H9 (cell line): ENCODE measurements around the gene TPRX2. TPM values are rescaled to one million over a fixed set of nuclear protein-coding genes. Genes with fewer than 3 reads are reported as not detected.

Source experiments
- DNase-seq: peaks from one replicate; pipeline ENCODE4 v3.0.0-alpha.2; 2017
- H2AFZ ChIP-seq: one replicate; pipeline ENCODE4 v1.6.1; 2013; ENCODE audit warnings: mild to moderate bottlenecking, low read length, control low read depth, moderate library complexity
- H2AK5ac ChIP-seq: 2 replicates; pipeline ENCODE4 v1.6.1; 2013; ENCODE audit warnings: low read length, control low read depth, mixed read lengths; ENCODE audit not compliant: insufficient read length
- H2BK120ac ChIP-seq: one replicate; pipeline ENCODE4 v1.6.1; 2013; ENCODE audit warnings: low read depth, mild to moderate bottlenecking, low read length, control low read depth, inconsistent platforms; ENCODE audit not compliant: poor library complexity, severe bottlenecking
- H2BK12ac ChIP-seq: 2 replicates; pipeline ENCODE4 v1.6.1; 2013; ENCODE audit warnings: low read length, control low read depth, mixed read lengths, low read depth; ENCODE audit not compliant: insufficient read length
- H2BK15ac ChIP-seq: 2 replicates; pipeline ENCODE4 v1.6.1; 2013; ENCODE audit warnings: low read depth, low read length, control low read depth
- H2BK20ac ChIP-seq: one replicate; pipeline ENCODE4 v1.6.1; 2013; ENCODE audit warnings: low read depth, mild to moderate bottlenecking, low read length, control low read depth, inconsistent platforms; ENCODE audit not compliant: poor library complexity, severe bottlenecking
- H2BK5ac ChIP-seq: 2 replicates; pipeline ENCODE4 v1.6.1; 2013; ENCODE audit warnings: low read length, control low read depth, mixed read lengths; ENCODE audit not compliant: insufficient read length
- H3K14ac ChIP-seq: 2 replicates; pipeline ENCODE4 v1.6.1; 2013; ENCODE audit warnings: low read length, control low read depth; ENCODE audit not compliant: insufficient read depth
- H3K18ac ChIP-seq: 2 replicates; pipeline ENCODE4 v1.6.1; 2013; ENCODE audit warnings: low read depth, mild to moderate bottlenecking, mixed read lengths, low read length, control low read depth; ENCODE audit not compliant: insufficient read length
- H3K23ac ChIP-seq: 2 replicates; pipeline ENCODE4 v1.6.1; 2013; ENCODE audit warnings: low read length, control low read depth, mixed read lengths, low read depth; ENCODE audit not compliant: insufficient read length
- H3K23me2 ChIP-seq: 2 replicates; pipeline ENCODE4 v1.6.1; 2013; ENCODE audit warnings: low read depth, mild to moderate bottlenecking, mixed read lengths, low read length, control low read depth; ENCODE audit not compliant: insufficient read length, poor library complexity, severe bottlenecking
- H3K27ac ChIP-seq: 2 replicates; pipeline ENCODE4 v1.5.1; 2013; ENCODE audit warnings: low read length, control low read depth, mixed read lengths, low read depth; ENCODE audit not compliant: insufficient read length
- H3K27me3 ChIP-seq: 2 replicates; pipeline ENCODE4 v1.6.1; 2013; ENCODE audit warnings: low read length, control low read depth, inconsistent platforms; ENCODE audit not compliant: insufficient read depth
- H3K4ac ChIP-seq: 2 replicates; pipeline ENCODE4 v1.6.1; 2013; ENCODE audit warnings: low read depth, mild to moderate bottlenecking, control low read depth, inconsistent platforms, low read length, moderate library complexity
- H3K4me1 ChIP-seq: 2 replicates; pipeline ENCODE4 v1.6.1; 2013; ENCODE audit warnings: low read length, control low read depth, inconsistent platforms; ENCODE audit not compliant: insufficient read depth
- H3K4me2 ChIP-seq: 2 replicates; pipeline ENCODE4 v1.6.1; 2013; ENCODE audit warnings: low read length, control low read depth, mixed read lengths; ENCODE audit not compliant: insufficient read length, insufficient read depth
- H3K56ac ChIP-seq: 2 replicates; pipeline ENCODE4 v1.6.1; 2013; ENCODE audit warnings: low read depth, mild to moderate bottlenecking, mixed read lengths, low read length, control low read depth; ENCODE audit not compliant: insufficient read length
- H3K79me1 ChIP-seq: 2 replicates; pipeline ENCODE4 v1.6.1; 2013; ENCODE audit warnings: low read depth, mild to moderate bottlenecking, moderate library complexity, low read length, control low read depth, inconsistent platforms; ENCODE audit not compliant: insufficient read depth, poor library complexity, severe bottlenecking
- H3K79me2 ChIP-seq: 2 replicates; pipeline ENCODE4 v1.6.1; 2013; ENCODE audit warnings: low read length, control low read depth, inconsistent platforms; ENCODE audit not compliant: insufficient read depth
- H3K9ac ChIP-seq: 2 replicates; pipeline ENCODE4 v1.6.1; 2013; ENCODE audit warnings: low read length, control low read depth, mixed read lengths; ENCODE audit not compliant: insufficient read length; ENCODE audit errors: extremely low read depth
- H3K9me3 ChIP-seq: one replicate; pipeline ENCODE4 v1.6.1; 2013; ENCODE audit warnings: low read depth, low read length, inconsistent platforms; ENCODE audit not compliant: control insufficient read depth
- H3T11ph ChIP-seq: one replicate; pipeline ENCODE4 v1.6.1; 2013; ENCODE audit warnings: mild to moderate bottlenecking, low read length, control low read depth, inconsistent platforms
- H4K20me1 ChIP-seq: one replicate; pipeline ENCODE4 v1.6.1; 2013; ENCODE audit not compliant: control insufficient read depth, insufficient read length, insufficient read depth
- H4K5ac ChIP-seq: 2 replicates; pipeline ENCODE4 v1.6.1; 2013; ENCODE audit warnings: low read depth, mild to moderate bottlenecking, mixed read lengths, low read length, control low read depth; ENCODE audit not compliant: insufficient read length
- H4K8ac ChIP-seq: replicated peaks from 2 replicates; pipeline ENCODE4 v1.6.1; 2013; ENCODE audit warnings: low read length, control low read depth, mixed read lengths, low read depth; ENCODE audit not compliant: insufficient read length
- H4K91ac ChIP-seq: 2 replicates; pipeline ENCODE4 v1.6.1; 2013; ENCODE audit warnings: low read depth, mild to moderate bottlenecking, moderate library complexity, mixed read lengths, low read length, control low read depth; ENCODE audit not compliant: insufficient read length
- H3K27ac Mint-ChIP-seq, 3 experiments: 2 replicates in 2 of 3; 3 replicates in 1 of 3; pipeline ENCODE4 v1.8.0; 2020 to 2021; ENCODE audit warnings: mixed read lengths in 3 of 3, mild to moderate bottlenecking in 1 of 3, moderate library complexity in 1 of 3
- H3K27me3 Mint-ChIP-seq: 2 replicates; pipeline ENCODE4 v1.8.0; 2021; ENCODE audit warnings: low read depth, mild to moderate bottlenecking, moderate library complexity, mixed read lengths
- H3K36me3 Mint-ChIP-seq, 3 experiments: 2 replicates in 2 of 3; 3 replicates in 1 of 3; pipeline ENCODE4 v1.8.0; 2020 to 2021; ENCODE audit warnings: low read depth in 3 of 3, mixed read lengths in 3 of 3; ENCODE audit not compliant: insufficient read depth in 1 of 3
- H3K4me1 Mint-ChIP-seq, 2 experiments: 2 replicates each; pipeline ENCODE4 v1.8.0; 2020; ENCODE audit warnings: mixed read lengths in 2 of 2
- H3K4me3 Mint-ChIP-seq, 2 experiments: 2 replicates in 1 of 2; 3 replicates in 1 of 2; pipeline ENCODE4 v1.8.0; 2020 to 2021; ENCODE audit warnings: mild to moderate bottlenecking in 2 of 2, mixed read lengths in 2 of 2, moderate library complexity in 1 of 2
- H3K9me3 Mint-ChIP-seq, 2 experiments: 2 replicates in 1 of 2; 3 replicates in 1 of 2; pipeline ENCODE4 v1.8.0; 2020; ENCODE audit warnings: mild to moderate bottlenecking in 2 of 2, mixed read lengths in 2 of 2, moderate library complexity in 1 of 2
- CTCF ChIP-seq: fragments of 200-600 bp; sonication (generic); conservative IDR thresholded peaks from 3 replicates; pipeline ENCODE4 v1.8.0; 2021; ENCODE audit warnings: antibody characterized with exemption, mild to moderate bottlenecking
- WGBS: extraction: QIAGEN DNeasy Blood & Tissue Kit; methylation state at CpG from one replicate; pipeline ENCODE4 v1.1.7; 2013; ENCODE audit warnings: missing lambda C conversion rate, low lambda C conversion rate, mixed read lengths; ENCODE audit not compliant: insufficient read length; ENCODE audit errors: extremely low coverage; 5-methylcytosine and 5-hydroxymethylcytosine counted together
- total RNA-seq: library from RNA; stranded (reverse); gene quantifications from 2 replicates; pipeline ENCODE4 v1.2.1, GENCODE V29; 2021

The TPRX2 gene
- total RNA-seq, 1 experiment from 2014 or later = not detected

DNA sequence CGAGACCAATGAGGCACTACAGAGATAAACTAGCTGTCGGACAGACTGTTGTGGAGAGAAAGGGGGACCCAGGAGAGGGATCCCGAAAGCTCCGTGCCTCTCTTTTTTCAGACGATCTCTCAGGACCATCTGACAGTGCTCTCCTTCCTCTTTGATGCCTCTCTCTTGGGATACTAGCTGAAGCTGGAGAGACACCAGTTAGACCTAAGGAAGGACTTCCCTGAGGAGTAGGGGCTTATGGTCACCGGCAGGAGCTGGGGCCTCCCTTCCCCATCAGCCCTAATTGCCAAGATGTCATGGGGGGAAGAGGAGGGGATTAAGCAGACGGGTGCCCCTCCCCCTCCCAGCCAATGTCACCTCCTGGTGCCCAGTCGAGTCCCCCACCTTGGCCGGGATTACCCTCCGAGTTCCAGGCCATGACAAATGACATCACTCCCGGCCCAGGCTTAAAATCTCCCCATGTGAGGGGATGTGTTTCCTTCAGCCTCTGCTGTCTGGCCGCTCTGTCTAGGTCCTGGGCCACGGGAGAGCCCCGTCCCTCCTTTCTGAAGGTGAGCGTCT, 37.5 kb upstream of the TPRX2 start, which contains the start of gene CRX:
Gene CRX (plus strand): TSS at position 478 of the 561 bp plus-strand sequence. CDS start 12,507 bp downstream, outside the sequence.
- WGBS = no CpG with 5 or more reads among the region's 15 CpGs
- H3K4me1 ChIP-seq = no peaks in the 10 kb centered on the region
- peak within 1 kb of the TSS in 2 of 3 experiments; percentile 52 to 95; a peak in 5 of 7 replicates for H3K27ac Mint-ChIP-seq
- no peak within 1 kb of the TSS for H4K8ac ChIP-seq
- no peaks in the 10 kb centered on the region for H3K79me1 ChIP-seq
- no peaks in the 10 kb centered on the region for H3K27me3 ChIP-seq
- no peak for TF ChIP-seq CTCF
- H2BK120ac ChIP-seq = no peak within 1 kb of the TSS
- H3K79me2 ChIP-seq = no peaks in the 10 kb centered on the region
- H3K23ac ChIP-seq = no peak within 1 kb of the TSS
- no peaks in the 10 kb centered on the region for H3K9me3 ChIP-seq
- no peaks in the 10 kb centered on the region for H3K23me2 ChIP-seq
- H2AFZ ChIP-seq = no peak within 1 kb of the TSS
- no peak for DNase-seq
- peaks cover 40 to 46% of the 10 kb centered on the region in 2 experiments for H3K4me1 Mint-ChIP-seq
- no peak within 1 kb of the TSS for H2AK5ac ChIP-seq
- no peak within 1 kb of the TSS for H3K4ac ChIP-seq
- no peak within 1 kb of the TSS for H2BK20ac ChIP-seq
- peaks cover 0 to 6% (median 0%) of the 10 kb centered on the region in 3 experiments; a peak in 1 of 7 replicates for H3K36me3 Mint-ChIP-seq
- no peak within 1 kb of the TSS for H2BK15ac ChIP-seq
- H3K18ac ChIP-seq = no peak within 1 kb of the TSS
- H4K5ac ChIP-seq = no peak within 1 kb of the TSS
- no peak within 1 kb of the TSS for H3K9ac ChIP-seq
- no peak within 1 kb of the TSS; the same call in 1 of the 2 replicates for H3K14ac ChIP-seq
- peaks cover 8% of the 10 kb centered on the region for H3K27me3 Mint-ChIP-seq
- no peaks in the 10 kb centered on the region for H4K20me1 ChIP-seq
- no peak within 1 kb of the TSS for H2BK12ac ChIP-seq
- H3K4me3 Mint-ChIP-seq = peak within 1 kb of the TSS in 1 of 2 experiments; percentile 66; a peak in 2 of 5 replicates
- H4K91ac ChIP-seq = no peak within 1 kb of the TSS
- H3K27ac ChIP-seq = no peak within 1 kb of the TSS
- H3K9me3 Mint-ChIP-seq = peaks cover 4% of the 10 kb centered on the region in 2 experiments; a peak in 3 of 5 replicates
- H3T11ph ChIP-seq = no peak within 1 kb of the TSS
- H3K56ac ChIP-seq = no peak within 1 kb of the TSS
- H3K4me2 ChIP-seq = no peak within 1 kb of the TSS
- no peak within 1 kb of the TSS for H2BK5ac ChIP-seq
